ENCODE data around the gene HMGCLL1.

The HMGCLL1 gene

DNA sequence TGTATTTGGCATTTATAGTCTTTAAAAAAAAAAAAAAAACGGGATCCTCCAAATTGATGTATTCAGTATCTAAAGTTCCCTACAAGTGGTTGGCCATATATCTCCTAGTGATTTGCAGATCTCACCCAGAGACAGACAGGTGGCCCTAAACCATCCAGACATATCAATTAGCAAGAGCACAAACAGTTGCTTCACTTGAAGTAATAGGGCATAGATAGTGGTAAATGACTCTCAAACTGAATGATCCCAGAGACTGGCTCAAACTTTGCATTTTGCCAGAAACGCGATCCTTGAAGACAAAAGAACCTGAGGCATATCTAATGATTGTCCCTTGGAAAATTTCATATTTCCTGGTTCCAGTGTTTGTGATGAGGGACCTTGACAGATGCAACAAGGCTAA lies 54.6 kb downstream of the HMGCLL1 start:
- H3K4me3 ChIP-seq (ENCODE audit: control insufficient read depth, low read depth, low read length) = no peak overlapping the region
- TF ChIP-seq CTCF (conservative IDR thresholded peaks at IDR 0.05; ENCODE audit: control insufficient read depth, insufficient read depth, low read depth, low read length) = no peak
- DNase-seq (ENCODE audit: low read depth) = no peak

DNA sequence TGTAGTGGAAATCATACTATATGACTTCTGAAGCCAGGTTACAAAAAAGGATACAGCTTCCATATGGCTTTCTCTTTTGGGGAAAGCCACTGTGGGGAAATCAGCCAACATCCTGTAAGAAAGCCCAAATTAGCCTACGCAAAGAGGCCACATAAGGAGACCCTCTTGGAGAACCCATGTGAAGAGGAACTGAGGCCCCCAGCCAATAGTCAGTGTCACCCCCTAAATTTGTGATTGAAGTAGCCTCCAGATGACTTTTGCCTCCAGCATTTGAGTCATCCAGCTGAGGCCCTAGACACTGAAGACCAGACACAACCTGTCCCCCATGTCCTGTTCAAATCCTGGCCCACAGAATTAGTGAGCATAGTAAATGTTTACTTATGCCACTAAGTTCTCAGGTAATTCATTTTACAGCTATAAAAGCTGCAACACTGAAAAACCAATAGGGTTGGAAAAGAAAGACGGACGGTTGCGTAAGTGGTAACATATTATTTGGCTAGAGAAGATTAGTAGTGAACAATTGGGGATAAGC lies 60.4 kb downstream of the HMGCLL1 start:
- no peak for DNase-seq (ENCODE audit: low read depth)
- H3K4me3 ChIP-seq (ENCODE audit: control insufficient read depth, low read depth, low read length) = no peak overlapping the region
- no peak for TF ChIP-seq CTCF (conservative IDR thresholded peaks at IDR 0.05; ENCODE audit: control insufficient read depth, insufficient read depth, low read depth, low read length)

- no peak overlapping the region for H3K4me3 ChIP-seq (ENCODE audit: control insufficient read depth, low read depth, low read length)
- TF ChIP-seq CTCF (conservative IDR thresholded peaks at IDR 0.05; ENCODE audit: control insufficient read depth, insufficient read depth, low read depth, low read length) = no peak
- no peak for DNase-seq (ENCODE audit: low read depth)
Observed at GRCh38 chr6:55516736-55517135, 62.3 kb downstream of the HMGCLL1 start.

- no peak for TF ChIP-seq CTCF (conservative IDR thresholded peaks at IDR 0.05; ENCODE audit: control insufficient read depth, insufficient read depth, low read depth, low read length)
- no peak overlapping the region for H3K4me3 ChIP-seq (ENCODE audit: control insufficient read depth, low read depth, low read length)
- DNase-seq (ENCODE audit: low read depth) = no peak
Observed at GRCh38 chr6:55512904-55513303, 66.1 kb downstream of the HMGCLL1 start.

GRCh38 chr6:55511122-55511800 lies 67.7 kb downstream of the HMGCLL1 start:
- no peak overlapping the region for H3K4me3 ChIP-seq (ENCODE audit: control insufficient read depth, low read depth, low read length)
- TF ChIP-seq CTCF (conservative IDR thresholded peaks at IDR 0.05; ENCODE audit: control insufficient read depth, insufficient read depth, low read depth, low read length) = no peak
- no peak for DNase-seq (ENCODE audit: low read depth)

- peak; percentile 29 for DNase-seq (ENCODE audit: low read depth)
- no peak for TF ChIP-seq CTCF (conservative IDR thresholded peaks at IDR 0.05; ENCODE audit: control insufficient read depth, insufficient read depth, low read depth, low read length)
- H3K4me3 ChIP-seq (ENCODE audit: control insufficient read depth, low read depth, low read length) = no peak overlapping the region
Observed at GRCh38 chr6:55499591-55499990, 79.4 kb downstream of the HMGCLL1 start.
